ENCODE measurements around the gene CFAP45.
A peak's percentile ranks its signal among the peaks of the same experiment; 100 is the strongest.

The CFAP45 gene

GRCh38 chr1:159900086-159900680 is at the start of gene CFAP45:
Gene CFAP45 (minus strand): TSS chr1:159900165. CDS start chr1:159900098, 67 bp downstream.
- peak; percentile 93 for DNase-seq

GRCh38 chr1:159949123-159949522 is 49.2 kb upstream of the CFAP45 start:
- no peak for DNase-seq

- DNase-seq = no peak
Measured at GRCh38 chr1:159947942-159948341, 48.0 kb upstream of the CFAP45 start.

- DNase-seq = no peak
Measured at GRCh38 chr1:159946242-159947187, 46.5 kb upstream of the CFAP45 start.

GRCh38 chr1:159945483-159946241 is 45.7 kb upstream of the CFAP45 start, which contains the start of gene IGSF9:
Gene IGSF9 (minus strand): TSS chr1:159945613. CDS start chr1:159943454, 2,159 bp downstream.
- DNase-seq = peak; percentile 98

GRCh38 chr1:159944623-159945455 is 44.9 kb upstream of the CFAP45 start:
- DNase-seq = no peak

- no peak for DNase-seq
Measured at GRCh38 chr1:159943908-159944622, 44.1 kb upstream of the CFAP45 start.

GRCh38 chr1:159943278-159943640 is 43.3 kb upstream of the CFAP45 start:
- DNase-seq = no peak

- DNase-seq = no peak
Measured at GRCh38 chr1:159942632-159943277, 42.8 kb upstream of the CFAP45 start.

- no peak for DNase-seq
Measured at GRCh38 chr1:159941591-159942560, 41.9 kb upstream of the CFAP45 start.

- DNase-seq = no peak
Measured at GRCh38 chr1:159941141-159941540, 41.2 kb upstream of the CFAP45 start.

GRCh38 chr1:159940006-159940620 is 40.1 kb upstream of the CFAP45 start:
- DNase-seq = no peak

- DNase-seq = no peak
Measured at GRCh38 chr1:159939678-159940002, 39.7 kb upstream of the CFAP45 start.

- no peak for DNase-seq
Measured at GRCh38 chr1:159938905-159939677, 39.1 kb upstream of the CFAP45 start.

- DNase-seq = no peak
Measured at GRCh38 chr1:159938211-159938852, 38.4 kb upstream of the CFAP45 start.

GRCh38 chr1:159937054-159937750 is 37.2 kb upstream of the CFAP45 start:
- DNase-seq = peak; percentile 56

GRCh38 chr1:159936273-159936904 is 36.4 kb upstream of the CFAP45 start:
- peak; percentile 47 for DNase-seq
